Heart right ventricle (tissue), 16 donors: ENCODE measurements around the gene SELENOV. TPM values are rescaled to one million over a fixed set of nuclear protein-coding genes. Genes with fewer than 3 reads are reported as not detected.
A peak's percentile ranks its signal among the peaks of the same experiment; 100 is the strongest.

ENCODE experiments used
- ATAC-seq, 8 donors: fragments of 200-7000 bp; cut with Tn5 transposase; one replicate each; pipeline ENCODE4 v1.9.1; 2020; ENCODE audit warnings: mild to moderate bottlenecking in 8 of 8, moderate library complexity in 8 of 8, moderate number of reproducible peaks in 1 of 8
- DNase-seq, 2 donors: peaks; one replicate each; pipeline ENCODE4 v3.0.0-alpha.2; 2020
- H3K27ac ChIP-seq, 10 donors: fragments of 200-600 bp; sonication (generic) in 2 of 10; one replicate each; pipeline versions ENCODE4 v1.5.0 to v1.8.0; 2020 to 2022; ENCODE audit warnings: mild to moderate bottlenecking in 3 of 10
- H3K27me3 ChIP-seq, 7 donors: fragments of 200-600 bp; one replicate each; pipeline ENCODE4 v1.8.0; 2021 to 2022; ENCODE audit warnings: mild to moderate bottlenecking in 2 of 7
- H3K36me3 ChIP-seq, 9 donors: fragments of 200-600 bp; sonication (generic) in 1 of 9; one replicate each; pipeline versions ENCODE4 v1.5.0 to v1.8.0; 2020 to 2022; ENCODE audit warnings: mild to moderate bottlenecking in 2 of 9
- H3K4me1 ChIP-seq, 9 donors: fragments of 200-600 bp; sonication (generic) in 1 of 9; one replicate each; pipeline versions ENCODE4 v1.5.0 to v1.8.0; 2020 to 2022; ENCODE audit warnings: mild to moderate bottlenecking in 4 of 9
- H3K4me3 ChIP-seq, 10 donors: fragments of 200-600 bp; sonication (generic) in 2 of 10; one replicate each; pipeline versions ENCODE4 v1.5.0 to v1.8.0; 2020 to 2022; ENCODE audit warnings: mild to moderate bottlenecking in 7 of 10, moderate library complexity in 2 of 10
- H3K9me3 ChIP-seq, 11 donors: fragments of 200-600 bp in 10 of 11; sonication (generic) in 2 of 11; one replicate each; pipeline versions ENCODE4 v1.5.0 to v1.8.0; 2013 to 2022; ENCODE audit warnings: mild to moderate bottlenecking in 2 of 11, control low read depth in 1 of 11, moderate library complexity in 1 of 11
- WGBS, 2 donors: extraction: QIAGEN DNeasy Blood & Tissue Kit; methylation state at CpG; one replicate each; pipeline ENCODE4 v1.1.7; 2013; ENCODE audit warnings: inconsistent platforms in 1 of 2; 5-methylcytosine and 5-hydroxymethylcytosine counted together
- intact Hi-C, 10 donors: fragments of 100-400 bp; cut with DNase I; formaldehyde crosslinking; loops; one replicate each; pipeline versions ENCODE4 v1.11.1 to v1.14.2; 2022
- polyA plus RNA-seq, 2 donors: library from polyadenylated mRNA; stranded (reverse); fragments of 200-250 nt; gene quantifications; one replicate each; pipeline ENCODE4 v1.2.3, GENCODE V29; 2013
- total RNA-seq, 10 donors: library from RNA; stranded (reverse); fragmentation: NEBNext Ultra II Directional in 3 of 10; extraction: Animal tissue kit (Norgen Biotek cat#: 25700) in 3 of 10; gene quantifications; one replicate each; pipeline versions ENCODE4 v1.2.1 to v1.2.4, GENCODE V29; 2021 to 2023
- TF ChIP-seq, protein P1 (sequence below), 9 donors: fragments of 200-600 bp; sonication (generic) in 2 of 9; IDR thresholded peaks; one replicate each; pipeline versions ENCODE4 v1.5.0 to v1.8.0; 2021 to 2022; ENCODE audit warnings: antibody characterized with exemption in 9 of 9, mild to moderate bottlenecking in 5 of 9, moderate library complexity in 1 of 9
- donor health status: Arrhythmogenic right ventricular cardiomyopathy.
- donor health status: ischemic (EF 13 %, LVEDD 7.1; RV severe dilation, severe dysfunction).
- donor health status: healthy with polysubstance abuse.
- donor health status: DM: no; HTN: yes; CAD: no.
- donor health status: DM: no; HTN: no; CAD: no.
- donor health status: ischemic (EF 25% LVEDD 6.9; RV normal size, moderate dysfunction).
- donor health status: ischemic (EF 25% LVEDD 5.7; RV mildly dilated, moderate dysfunction).
- donor health status: healthy.
- donor health status: DM: yes; HTN: yes; CAD: no.
- donor health status: Ischemic cardiomyopathy.
- donor health status: ischemic (EF 35%, LVEDD 5.7; RV mildly dilated, moderate dysfunction).
- donor health status: nonischemic (EF 11% LVEDD 7.7; RV severe dilation, severe dysfunction).
- donor health status: DM: yes; HTN: yes; CAD: no.
- donor health status: PGD.
- donor health status: ischemic (EF 29% LVEDD 5.4; RV normal size, mild dysfunction).
- donor health status: nonischemic (EF 23%, LVEDD 6.1; RV moderate dilation, normal function).

SELENOV gene
- total and polyA plus RNA-seq, 12 donors, result not detected

- ATAC-seq (no peak), DNase-seq (no peak)
- Histone ChIP-seq H3K36me3 (no peaks in the 10 kb centered on the region), H3K27me3 (peaks cover 19 to 96% (median 90%) of the 10 kb centered on the region in 7 donors), H3K4me1 (peaks cover 0 to 15% (median 8%) of the 10 kb centered on the region in 9 donors), H3K9me3 (no peaks in the 10 kb centered on the region), H3K4me3 (peak overlapping the region in 6 of 10 donors; percentile 44 to 55 (median 52)), H3K27ac (no peak overlapping the region)
- intact Hi-C loops, result no loop called here
- TF ChIP-seq, protein P1, sequence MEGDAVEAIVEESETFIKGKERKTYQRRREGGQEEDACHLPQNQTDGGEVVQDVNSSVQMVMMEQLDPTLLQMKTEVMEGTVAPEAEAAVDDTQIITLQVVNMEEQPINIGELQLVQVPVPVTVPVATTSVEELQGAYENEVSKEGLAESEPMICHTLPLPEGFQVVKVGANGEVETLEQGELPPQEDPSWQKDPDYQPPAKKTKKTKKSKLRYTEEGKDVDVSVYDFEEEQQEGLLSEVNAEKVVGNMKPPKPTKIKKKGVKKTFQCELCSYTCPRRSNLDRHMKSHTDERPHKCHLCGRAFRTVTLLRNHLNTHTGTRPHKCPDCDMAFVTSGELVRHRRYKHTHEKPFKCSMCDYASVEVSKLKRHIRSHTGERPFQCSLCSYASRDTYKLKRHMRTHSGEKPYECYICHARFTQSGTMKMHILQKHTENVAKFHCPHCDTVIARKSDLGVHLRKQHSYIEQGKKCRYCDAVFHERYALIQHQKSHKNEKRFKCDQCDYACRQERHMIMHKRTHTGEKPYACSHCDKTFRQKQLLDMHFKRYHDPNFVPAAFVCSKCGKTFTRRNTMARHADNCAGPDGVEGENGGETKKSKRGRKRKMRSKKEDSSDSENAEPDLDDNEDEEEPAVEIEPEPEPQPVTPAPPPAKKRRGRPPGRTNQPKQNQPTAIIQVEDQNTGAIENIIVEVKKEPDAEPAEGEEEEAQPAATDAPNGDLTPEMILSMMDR (IDR thresholded peaks at IDR 0.05), result no peak
- WGBS, 2 donors, result 46 to 48% methylated on average over 24 of the region's 24 CpGs
Observed at GRCh38 chr19:39507715-39508364, 7.1 kb upstream of the SELENOV start.

DNA sequence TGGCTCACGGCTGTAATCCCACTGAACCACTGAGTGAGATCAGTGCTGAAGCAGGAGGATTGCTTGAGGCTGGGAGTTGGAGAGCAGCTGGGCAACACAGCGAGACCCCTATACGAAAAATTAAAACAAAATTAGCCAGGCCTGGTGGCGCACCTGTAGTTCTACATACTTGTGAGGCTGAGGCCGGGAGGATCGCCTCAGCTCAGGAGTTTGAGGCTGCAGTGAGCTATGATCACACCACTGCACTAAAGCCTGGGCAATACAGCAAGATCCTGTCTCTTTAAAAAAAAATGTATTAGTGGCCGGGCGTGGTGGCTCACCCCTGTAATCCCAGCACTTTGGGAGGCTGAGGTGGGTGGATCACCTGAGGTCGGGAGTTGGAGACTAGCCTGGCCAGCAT, 6.3 kb upstream of the SELENOV start:
- TF ChIP-seq, protein P1 (IDR thresholded peaks at IDR 0.05), result no peak
- Histone ChIP-seq H3K4me3 (no peak overlapping the region), H3K27me3 (peaks cover 17 to 96% (median 90%) of the 10 kb centered on the region in 7 donors), H3K27ac (no peak overlapping the region), H3K36me3 (no peaks in the 10 kb centered on the region), H3K4me1 (peaks cover 0 to 11% (median 5%) of the 10 kb centered on the region in 9 donors), H3K9me3 (no peaks in the 10 kb centered on the region)
- DNase-seq (no peak), ATAC-seq (no peak)
- WGBS, 2 donors, result 86 to 93% methylated on average over 9 of the region's 9 CpGs
- intact Hi-C loops, result no loop called here

DNA sequence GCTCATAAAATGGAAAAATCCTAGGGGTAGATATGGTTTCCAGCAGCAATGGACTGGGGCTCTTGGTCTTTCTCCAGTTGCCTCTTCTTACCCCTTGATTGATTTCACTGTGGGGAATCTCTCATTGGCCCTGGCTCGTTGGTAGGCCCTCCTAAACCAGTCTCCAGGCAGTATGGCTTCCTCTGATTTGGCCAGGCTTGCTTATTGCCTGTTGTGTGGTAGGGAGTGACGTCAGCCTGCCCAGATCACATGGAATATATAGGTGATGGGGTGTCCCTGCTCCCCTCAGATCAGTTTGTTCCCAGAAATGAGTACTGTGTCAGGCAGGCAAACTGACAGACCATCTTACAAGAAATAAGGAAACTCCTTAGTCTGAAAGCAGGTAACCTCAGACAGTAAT, 5.7 kb upstream of the SELENOV start:
- Histone ChIP-seq H3K27ac (no peak overlapping the region), H3K4me1 (peaks cover 0 to 11% (median 5%) of the 10 kb centered on the region in 9 donors), H3K27me3 (peaks cover 17 to 96% (median 90%) of the 10 kb centered on the region in 7 donors), H3K4me3 (no peak overlapping the region), H3K36me3 (no peaks in the 10 kb centered on the region), H3K9me3 (no peaks in the 10 kb centered on the region)
- no peak for DNase-seq
- TF ChIP-seq, protein P1 (IDR thresholded peaks at IDR 0.05), result no peak
- no peak for ATAC-seq
- 56 to 63% methylated on average over 2 of the region's 2 CpGs for WGBS, 2 donors
- intact Hi-C loops, result no loop called here

DNA sequence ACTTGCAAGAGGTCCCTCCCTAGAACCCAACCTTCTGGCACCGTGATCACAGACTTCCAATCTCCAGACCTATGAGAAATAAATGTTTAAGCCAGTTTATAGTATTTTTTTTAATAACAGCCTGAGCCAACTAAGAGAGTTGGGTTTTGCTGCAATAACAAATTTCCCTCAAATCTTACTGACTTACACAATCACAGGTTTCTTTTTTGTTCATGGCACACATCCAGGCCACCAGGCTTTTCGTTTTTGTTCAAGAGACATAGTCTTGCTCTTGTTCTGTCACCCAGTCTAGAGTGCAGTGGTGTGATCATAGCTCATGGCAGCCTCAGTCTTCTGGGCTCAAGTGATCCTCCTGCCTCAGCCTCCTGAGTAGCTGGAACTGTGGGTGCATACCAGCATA, 2.0 kb upstream of the SELENOV start:
- H3K4me1 ChIP-seq, result peaks cover 5 to 16% (median 13%) of the 10 kb centered on the region in 9 donors
- DNase-seq (no peak), ATAC-seq (no peak)
- peaks cover 22 to 94% (median 89%) of the 10 kb centered on the region in 7 donors for H3K27me3 ChIP-seq
- no peaks in the 10 kb centered on the region for H3K9me3 ChIP-seq
- WGBS, 2 donors, result 49 to 66% methylated on average over 2 of the region's 2 CpGs
- no peak overlapping the region for H3K27ac ChIP-seq
- TF ChIP-seq, protein P1 (IDR thresholded peaks at IDR 0.05), result no peak
- intact Hi-C loops, result no loop called here
- no peaks in the 10 kb centered on the region for H3K36me3 ChIP-seq
- H3K4me3 ChIP-seq, result no peak overlapping the region
